Glomerular endothelial cell (primary cell): ENCODE data around the gene PPIL3. TPM values are rescaled to one million over a fixed set of nuclear protein-coding genes. Genes with fewer than 3 reads are reported as not detected.

ENCODE experiments used
- DNase-seq: peaks from one replicate; pipeline ENCODE4 v3.0.0-alpha.2; 2011; ENCODE audit warnings: low read depth, low spot score; ENCODE audit errors: extremely low read depth
- total RNA-seq: library from RNA; depleted of rRNA; stranded (reverse); fragments of >200 nt; gene quantifications from 2 replicates; pipeline ENCODE4 v1.2.3, GENCODE V29; 2015

PPIL3 gene
- total RNA-seq, 1 donor from 2014 or later: 32.5 TPM

DNA sequence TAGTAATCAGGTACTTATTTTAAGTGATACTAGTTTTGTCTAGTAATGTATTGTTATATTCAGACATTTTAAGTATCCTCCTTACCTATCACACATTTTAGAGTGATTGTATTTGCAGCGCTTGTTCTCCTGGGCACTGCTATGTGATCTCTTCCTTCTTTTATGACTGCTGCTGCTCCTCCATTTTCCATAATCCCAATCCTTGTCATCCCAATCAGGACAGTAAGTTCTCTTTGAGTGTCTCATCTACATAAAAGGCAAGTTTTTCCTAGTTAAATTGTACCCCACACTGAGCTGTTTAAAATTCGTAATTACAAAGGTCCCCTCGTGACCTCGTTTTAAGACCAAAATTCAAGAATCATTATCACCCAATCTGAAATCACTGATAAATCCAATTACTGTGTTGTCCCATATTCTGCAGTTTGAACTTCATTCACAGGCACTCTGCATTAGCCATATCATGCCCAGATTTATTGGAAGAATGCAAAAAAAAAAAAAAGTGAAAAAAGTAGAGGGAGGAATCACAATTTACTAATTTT is 27.2 kb downstream of the PPIL3 start:
- DNase-seq: no peak

DNA sequence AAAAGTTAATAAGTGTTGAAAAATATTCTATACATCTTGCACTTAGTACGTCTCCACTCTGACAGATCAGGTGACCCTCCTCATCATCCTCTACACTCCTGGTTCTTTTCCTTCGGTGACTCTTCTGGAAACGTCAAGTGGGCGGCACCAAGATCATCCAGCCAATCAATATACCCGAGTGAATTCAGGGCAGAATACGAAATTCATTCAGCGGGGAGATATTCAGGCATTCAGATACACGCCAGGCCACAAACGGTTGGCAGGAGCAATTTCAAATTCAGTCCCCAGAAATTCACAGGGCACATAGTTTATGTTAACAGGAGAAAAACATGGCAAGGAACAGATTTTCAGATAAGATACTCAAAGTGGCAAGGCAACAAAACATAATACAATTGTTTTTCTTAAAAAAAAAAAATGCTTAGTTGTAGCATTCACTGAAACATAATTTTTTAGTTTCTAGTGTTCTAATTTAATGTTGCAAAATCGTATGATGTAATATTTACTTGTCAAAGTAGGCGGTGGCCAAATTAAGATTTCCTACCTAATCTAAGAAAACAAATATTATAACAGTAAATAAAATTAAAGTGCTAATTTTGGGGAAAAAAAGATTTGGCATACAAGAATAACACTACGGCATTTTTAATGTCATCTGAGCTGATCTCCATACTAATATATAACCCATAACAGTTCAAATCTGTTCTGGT is 28.6 kb downstream of the PPIL3 start:
- no peak for DNase-seq

DNA sequence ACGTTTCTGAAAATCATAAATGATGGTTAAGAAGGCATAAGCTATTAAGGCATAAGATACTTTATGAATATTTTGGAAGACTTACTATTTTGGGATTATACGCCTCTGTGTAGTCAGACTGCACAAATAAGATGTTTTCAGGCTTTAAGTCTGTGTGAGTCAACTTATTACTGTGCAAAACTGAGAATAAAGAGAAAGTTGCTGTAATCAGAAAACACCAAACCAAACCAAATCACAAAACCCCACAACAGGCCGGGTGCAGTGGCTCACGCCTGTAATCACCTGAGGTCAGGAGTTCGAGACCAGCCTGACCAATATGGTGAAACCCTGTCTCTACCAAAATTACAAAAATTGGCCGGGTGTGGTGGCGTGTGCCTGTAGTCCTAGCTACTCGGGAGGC is 32.1 kb downstream of the PPIL3 start:
- DNase-seq: no peak

DNA sequence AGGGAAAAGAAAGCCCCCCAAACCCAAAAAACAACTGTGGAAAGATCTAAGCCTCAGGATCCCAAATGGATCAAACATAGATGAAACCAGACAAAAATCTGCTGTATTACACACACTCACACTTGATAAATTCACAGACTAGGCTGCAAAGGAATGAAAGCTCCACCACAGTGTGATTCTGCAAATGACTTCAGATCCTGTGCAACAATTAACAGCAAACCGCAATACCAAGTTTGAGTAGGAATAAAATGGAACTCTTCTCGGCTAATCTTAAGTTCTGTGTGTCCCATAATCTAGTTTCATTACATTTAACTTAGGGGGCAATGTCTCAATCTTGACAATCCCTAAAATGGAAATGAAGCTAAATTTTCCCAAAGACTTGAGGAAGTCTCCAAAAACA is 36.3 kb downstream of the PPIL3 start:
- DNase-seq: no peak

DNA sequence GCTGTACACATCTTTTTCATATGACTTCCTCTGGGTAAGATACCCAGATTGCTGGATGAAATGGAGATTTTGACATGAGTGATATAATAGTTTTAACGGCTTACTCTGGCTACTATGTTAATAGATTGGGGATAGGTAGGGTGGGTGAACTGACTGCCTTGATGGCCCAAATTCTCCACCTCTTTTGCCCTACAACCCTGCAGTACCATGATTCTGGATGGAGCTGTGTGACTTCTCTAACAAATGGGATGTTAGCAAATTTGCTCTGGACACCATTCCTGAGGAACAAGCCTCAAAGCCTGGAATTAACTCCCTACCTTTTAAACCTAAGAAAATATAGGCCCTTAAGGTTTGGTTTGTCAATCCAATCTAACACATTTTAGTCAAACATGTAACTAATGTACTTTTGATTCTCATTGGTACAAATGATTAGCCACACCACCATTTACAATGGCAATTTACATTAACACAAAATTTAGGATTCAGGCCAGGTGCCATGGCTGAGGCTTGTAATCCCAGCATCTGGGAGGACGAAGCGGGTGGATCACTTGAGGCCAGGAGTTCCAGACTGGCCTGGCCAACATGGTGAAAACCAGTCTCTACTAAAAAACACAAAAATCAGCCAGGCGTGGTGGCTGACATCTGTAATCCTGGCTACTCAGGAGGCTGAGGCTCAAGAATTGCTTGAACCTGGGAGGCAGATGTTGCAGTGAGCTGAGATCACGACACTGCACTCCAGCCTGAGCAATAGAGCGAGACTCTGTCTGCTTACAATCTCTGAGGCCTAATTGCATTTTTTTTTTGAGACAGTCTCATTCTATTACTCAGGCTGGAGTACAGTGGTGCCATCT is 37.3 kb downstream of the PPIL3 start:
- DNase-seq: no peak

DNA sequence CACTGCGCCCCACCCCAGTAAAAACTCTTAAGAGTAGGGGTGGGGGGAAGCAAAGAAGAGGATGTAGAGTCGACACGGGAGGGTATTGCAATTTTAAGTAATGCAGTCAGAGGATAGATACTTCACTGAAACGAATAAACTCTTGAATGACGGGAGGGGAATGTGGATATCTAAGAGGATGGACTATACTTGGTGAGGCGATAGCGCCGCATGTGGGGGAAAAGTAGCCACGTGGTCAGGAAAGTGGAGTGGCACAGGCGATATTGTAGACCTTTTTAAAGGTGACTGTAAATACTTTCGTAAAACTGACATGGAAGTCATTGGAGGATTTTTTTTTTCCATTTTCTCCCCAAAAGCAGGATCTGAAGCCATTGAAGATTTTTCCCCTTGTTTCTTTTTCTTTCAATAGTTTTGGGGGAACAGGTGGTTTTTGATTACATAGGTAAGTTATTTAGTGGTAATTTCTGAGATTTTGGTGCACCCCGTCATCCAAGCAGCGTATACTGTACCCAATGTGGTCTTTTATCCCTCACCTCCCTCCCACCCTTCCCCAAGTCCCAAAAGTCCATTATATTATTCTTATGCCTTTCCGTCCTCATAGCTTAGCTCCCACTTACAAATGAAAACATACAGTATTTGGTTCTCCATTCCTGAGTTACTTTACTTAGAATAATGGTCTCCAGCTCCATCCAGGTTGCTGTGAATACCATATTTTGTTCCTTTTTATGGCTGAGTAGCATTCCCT is 38.2 kb downstream of the PPIL3 start:
- no peak for DNase-seq

DNA sequence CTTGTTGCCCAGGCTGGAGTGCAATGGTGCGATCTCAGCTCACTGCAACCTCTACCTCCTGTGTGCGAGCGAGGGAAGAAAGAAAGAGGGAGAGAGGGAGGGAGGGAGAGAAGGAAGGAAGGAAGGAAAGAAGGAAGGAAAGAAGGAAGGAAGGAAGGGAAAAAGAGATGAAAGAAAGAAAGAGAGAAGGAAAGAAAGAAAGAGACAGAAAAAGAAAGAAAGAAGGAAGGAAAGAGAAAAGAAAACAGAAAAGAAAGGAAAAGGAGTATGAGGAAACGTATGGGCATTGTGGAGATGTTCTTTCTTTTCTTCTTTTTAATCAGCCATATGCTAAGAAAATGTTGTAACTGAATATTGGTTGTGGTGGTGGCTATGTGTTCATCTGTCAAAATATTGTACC is 40.9 kb downstream of the PPIL3 start:
- DNase-seq: no peak

DNA sequence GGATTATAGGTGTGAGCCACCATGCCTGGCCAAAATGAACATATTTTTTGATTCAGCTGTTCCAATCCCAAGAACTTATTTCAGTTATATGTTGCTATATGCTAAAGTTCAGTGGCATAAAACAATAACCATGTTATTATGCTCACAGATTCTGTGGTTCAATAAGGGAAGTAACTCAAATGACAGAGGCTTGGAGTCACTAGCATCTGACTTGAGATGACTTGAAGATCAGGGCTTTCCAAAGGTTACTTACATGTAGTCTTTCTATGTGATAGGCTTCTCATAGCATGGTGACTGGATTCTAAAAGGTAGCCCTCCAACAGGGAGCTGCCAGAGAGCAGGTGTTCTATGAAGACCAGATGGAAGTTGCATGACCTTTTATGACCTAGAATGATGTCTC is 41.6 kb downstream of the PPIL3 start:
- DNase-seq: no peak

DNA sequence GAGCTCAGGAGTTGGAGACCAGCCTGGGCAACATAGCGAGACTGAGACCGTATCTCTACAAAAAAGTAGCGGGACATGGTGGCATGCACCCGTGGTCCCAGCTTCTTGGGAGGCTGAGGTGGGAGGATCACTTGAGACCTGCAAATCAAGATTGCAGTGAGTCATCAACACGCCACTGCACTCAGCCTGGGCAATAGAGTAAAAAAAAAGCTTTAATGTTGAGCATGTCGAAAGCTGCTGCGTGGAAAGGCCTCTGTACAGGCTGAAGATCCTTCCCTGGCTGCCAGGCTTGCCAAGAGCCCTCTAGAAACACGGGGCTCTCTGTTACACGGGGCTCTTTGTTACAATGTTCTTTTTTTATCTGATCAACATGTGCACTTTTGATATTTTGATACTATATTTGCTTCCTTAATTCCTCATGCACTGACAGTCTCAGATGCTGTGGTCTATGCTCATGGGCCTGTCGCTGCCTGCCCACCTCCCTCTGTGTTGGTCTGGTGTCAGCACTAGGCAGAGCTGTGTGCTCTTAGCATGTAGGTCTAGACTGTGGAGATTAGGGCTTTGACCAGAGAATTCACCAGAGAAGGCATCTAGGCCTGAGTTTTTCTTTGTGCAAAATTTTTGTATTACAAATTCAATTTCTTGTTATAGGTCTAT is 43.1 kb downstream of the PPIL3 start:
- DNase-seq: no peak

DNA sequence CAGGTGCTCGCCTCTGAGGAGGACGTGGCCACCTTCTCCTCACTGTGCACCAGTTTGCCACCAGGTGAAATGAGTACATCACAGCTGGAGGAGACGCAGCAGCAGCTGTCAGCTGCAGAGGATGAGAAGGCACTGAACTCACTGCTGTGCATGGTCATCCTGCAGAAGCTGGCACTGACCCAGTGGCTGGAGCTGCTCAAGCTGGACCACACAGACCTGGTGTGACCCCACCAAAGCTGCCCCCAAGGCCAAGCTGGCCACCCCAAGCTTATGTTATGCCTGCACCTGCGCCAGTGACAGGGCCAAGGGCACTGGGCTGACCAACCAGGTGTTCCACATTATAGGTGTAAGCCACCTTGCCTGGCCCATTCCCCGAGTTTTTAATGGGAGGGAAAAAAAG is 43.7 kb downstream of the PPIL3 start:
- DNase-seq: no peak

DNA sequence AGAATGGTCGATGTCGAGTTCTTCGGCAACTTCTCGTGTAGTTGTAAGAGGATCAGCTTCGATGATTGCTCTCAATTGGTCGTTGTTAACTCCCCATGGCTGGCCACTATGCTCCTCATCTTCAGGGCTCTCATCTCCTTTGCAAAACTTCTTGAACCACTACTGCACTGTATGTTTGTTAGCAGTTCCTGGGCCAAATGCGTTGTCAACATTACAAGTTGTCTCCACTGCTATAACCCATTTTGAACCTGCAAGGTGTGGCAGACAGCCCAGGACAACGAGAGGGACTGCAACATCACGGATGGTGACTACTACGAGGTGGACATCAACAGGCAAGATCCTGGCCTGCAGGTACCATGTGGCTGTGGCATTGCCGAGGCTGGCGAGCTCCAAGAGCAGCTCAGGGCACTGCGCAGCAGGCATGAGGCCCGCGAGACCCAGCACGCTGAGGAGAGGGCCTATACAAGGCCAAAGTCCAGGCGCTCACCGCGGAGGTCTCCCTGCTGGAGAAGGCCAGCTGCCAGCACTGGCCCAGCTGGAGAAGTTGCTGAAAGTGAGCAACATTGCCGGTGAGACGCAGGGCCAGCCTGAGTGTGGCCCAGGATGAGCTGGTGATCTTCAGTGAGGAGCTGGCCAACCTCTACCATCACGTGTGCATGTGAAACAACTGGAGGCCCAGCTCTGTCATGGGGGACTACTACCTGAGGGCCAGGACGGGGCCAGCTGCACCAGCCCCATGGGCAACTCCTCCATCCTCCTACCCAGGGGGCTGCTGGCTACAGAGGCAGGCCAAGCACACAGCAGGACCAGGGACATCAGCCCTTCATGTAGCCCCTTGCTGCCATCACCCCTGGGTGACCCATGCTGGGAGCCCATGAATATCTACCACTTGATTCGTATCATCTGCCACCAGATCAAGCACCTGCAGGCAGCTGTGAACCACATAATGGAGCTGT is 44.6 kb downstream of the PPIL3 start:
- no peak for DNase-seq

DNA sequence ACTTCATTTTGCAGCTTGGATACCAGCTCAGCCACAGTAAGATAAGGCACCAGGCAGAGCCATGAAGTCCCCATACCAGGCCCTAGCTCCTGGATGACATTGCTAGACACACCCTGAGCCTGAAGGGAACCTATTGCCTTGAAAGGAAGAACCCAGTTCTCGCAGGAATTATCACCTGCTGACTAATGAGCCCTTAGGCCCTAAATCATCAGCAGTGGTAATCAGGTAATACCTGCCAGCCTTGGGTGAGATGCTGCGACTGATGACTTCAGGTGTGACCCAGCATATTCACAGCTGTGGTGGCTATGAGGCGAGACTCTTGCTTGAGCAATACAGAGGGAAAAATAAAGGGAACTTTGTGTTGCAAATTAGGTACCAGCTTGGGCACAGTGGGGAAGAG is 49.4 kb downstream of the PPIL3 start:
- no peak for DNase-seq

DNA sequence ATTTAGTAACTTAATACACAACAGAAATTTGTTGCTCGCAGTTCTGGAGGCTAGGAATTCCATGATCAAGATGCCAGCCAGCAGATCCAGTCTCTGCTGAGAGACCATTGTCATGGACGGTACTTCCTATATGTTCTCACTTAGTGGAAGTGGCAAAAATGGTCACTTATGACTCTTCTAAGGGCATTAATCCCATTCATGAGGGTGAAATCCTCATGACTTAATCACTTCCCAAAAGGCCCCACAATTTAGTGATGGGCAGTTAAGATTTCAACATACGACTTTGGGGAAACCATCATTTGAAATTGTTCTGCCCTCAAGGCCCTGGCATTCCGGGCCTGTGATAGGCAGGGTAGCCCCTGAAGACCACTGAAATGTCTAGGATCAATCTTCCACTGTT is 54.2 kb downstream of the PPIL3 start:
- no peak for DNase-seq

DNA sequence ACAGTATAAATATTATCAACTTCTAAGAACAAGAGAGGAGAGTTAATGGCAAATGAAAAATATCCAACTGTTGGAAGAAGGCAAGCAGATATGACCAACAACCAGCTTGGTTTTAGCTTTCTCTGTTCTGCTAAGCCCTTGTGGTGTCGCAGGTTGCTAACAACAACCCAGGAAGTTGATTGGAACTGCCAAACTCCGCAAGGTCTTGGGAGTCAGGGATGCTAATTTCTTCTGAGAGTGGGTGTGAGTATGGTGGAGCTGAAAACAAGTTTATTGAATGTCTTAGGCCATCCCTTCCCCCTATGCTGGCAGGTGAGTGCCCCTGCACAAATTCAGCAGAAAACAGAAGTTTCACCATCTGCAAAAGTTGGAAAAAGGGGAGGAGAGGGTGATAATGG is 59.6 kb downstream of the PPIL3 start:
- DNase-seq: no peak

DNA sequence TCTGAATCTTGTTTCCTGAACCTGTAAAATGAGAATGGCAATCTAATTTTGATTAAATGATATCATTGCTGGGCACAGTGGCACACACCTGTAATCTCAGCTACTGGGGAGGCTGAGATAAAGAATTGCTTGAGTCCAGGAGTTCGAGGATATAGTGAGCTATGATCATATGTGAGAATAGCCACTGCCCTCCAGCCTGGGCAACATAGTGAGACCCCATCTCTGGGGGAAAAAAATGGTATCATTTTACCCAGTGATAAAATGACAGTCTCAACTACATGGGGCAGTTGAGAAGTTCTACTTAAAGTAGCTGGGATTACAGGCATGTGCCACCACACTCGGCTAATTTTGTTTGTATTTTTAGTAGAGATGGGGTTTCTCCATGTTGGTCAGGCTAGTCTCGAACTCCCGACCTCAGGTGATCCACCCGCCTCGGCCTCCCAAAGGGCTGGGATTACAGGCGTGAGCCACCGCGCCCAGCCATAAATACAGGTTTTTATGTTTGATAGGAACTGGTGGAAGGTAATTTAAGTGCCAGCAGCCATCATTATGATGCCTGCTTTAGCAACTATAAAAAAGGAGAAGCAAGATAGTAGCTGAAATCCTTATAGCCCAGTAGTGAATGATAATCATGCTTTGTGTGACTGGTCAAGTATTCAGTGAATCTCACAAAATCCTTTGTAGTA is 60.2 kb downstream of the PPIL3 start:
- DNase-seq: no peak

DNA sequence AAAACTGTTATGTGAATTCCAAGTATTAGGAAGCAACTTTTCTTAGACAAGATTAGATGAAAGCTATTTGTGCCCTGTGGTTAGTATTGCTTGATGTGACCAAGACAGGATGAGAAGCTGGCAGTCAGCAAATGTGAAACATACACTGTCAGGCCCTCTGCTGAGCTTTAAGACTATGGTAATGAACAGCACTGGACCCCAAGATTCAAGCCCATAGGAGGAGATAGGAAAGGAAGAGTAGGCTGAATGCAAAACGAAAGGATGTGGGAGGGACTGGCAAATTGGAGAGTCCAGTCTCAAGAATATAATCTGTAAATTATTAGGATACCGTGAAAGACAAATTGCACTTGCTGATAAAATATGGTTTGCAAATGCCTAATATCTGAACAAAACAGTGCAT is 60.8 kb downstream of the PPIL3 start:
- DNase-seq: no peak

DNA sequence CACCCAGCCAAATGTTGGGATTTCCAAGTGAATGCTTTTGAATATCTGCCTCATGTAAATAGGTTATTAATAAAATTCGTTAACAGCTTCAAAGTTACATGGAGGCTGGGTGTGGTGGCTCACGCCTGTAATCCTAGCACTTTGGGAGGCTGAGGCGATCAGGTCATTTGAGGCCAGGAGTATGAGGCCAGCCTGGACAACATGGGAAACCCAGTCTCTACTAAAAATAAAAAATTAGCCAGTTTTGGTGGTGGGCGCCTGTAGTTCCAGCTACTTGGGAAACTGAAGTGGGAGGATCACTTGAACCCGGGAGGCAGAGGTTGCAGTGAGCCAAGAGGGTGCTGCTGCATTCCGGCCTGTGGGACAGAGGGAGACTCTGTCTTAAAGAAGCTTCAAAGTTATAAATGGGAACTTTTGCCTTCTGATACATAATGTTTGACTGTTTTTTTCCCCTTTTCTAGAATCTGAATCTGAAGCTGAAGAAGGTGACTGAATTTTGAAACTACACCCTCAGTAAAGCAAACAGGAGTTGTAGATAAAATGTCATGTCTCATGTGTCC is 67.1 kb downstream of the PPIL3 start:
- no peak for DNase-seq
